ENCODE measurements around the gene WEE2.

Gene WEE2

GRCh38 chr7:141673346-141673745 lies 34.8 kb upstream of the WEE2 start:
- no peaks in the 10 kb centered on the region for H3K4me1 ChIP-seq (ENCODE audit: control insufficient read depth, insufficient read depth, low read length, poor library complexity, severe bottlenecking)
- peaks cover 26% of the 10 kb centered on the region for H3K36me3 ChIP-seq (ENCODE audit: control insufficient read depth, insufficient read depth, low read length)
- no peak overlapping the region for H3K4me3 ChIP-seq (ENCODE audit: insufficient read depth, low read depth, low read length, poor library complexity, severe bottlenecking)
- DNase-seq: no peak
- H3K9me3 ChIP-seq (ENCODE audit: control insufficient read depth, low read length): no peaks in the 10 kb centered on the region
- H3K27ac ChIP-seq (ENCODE audit: insufficient read depth, low read length, poor library complexity, severe bottlenecking): no peak overlapping the region
- no peaks in the 10 kb centered on the region for H3K27me3 ChIP-seq (replicated peaks; ENCODE audit: control insufficient read depth, insufficient read depth, low read length, poor library complexity, severe bottlenecking)

GRCh38 chr7:141674171-141674671 lies 33.9 kb upstream of the WEE2 start:
- no peak overlapping the region for H3K4me3 ChIP-seq (ENCODE audit: insufficient read depth, low read depth, low read length, poor library complexity, severe bottlenecking)
- DNase-seq: no peak

GRCh38 chr7:141674702-141675101 lies 33.5 kb upstream of the WEE2 start:
- DNase-seq: no peak
- Histone ChIP-seq H3K27me3 (replicated peaks; ENCODE audit: control insufficient read depth, insufficient read depth, low read length, poor library complexity, severe bottlenecking) (no peaks in the 10 kb centered on the region), H3K4me1 (ENCODE audit: control insufficient read depth, insufficient read depth, low read length, poor library complexity, severe bottlenecking) (no peaks in the 10 kb centered on the region), H3K36me3 (ENCODE audit: control insufficient read depth, insufficient read depth, low read length) (peaks cover 26% of the 10 kb centered on the region), H3K9me3 (ENCODE audit: control insufficient read depth, low read length) (no peaks in the 10 kb centered on the region), H3K27ac (ENCODE audit: insufficient read depth, low read length, poor library complexity, severe bottlenecking) (no peak overlapping the region), H3K4me3 (ENCODE audit: insufficient read depth, low read depth, low read length, poor library complexity, severe bottlenecking) (no peak overlapping the region)

More at GRCh38 chr7:141674171-141674671, 33.9 kb upstream of the WEE2 start:
- Histone ChIP-seq H3K27me3 (replicated peaks; ENCODE audit: control insufficient read depth, insufficient read depth, low read length, poor library complexity, severe bottlenecking) (no peaks in the 10 kb centered on the region), H3K36me3 (ENCODE audit: control insufficient read depth, insufficient read depth, low read length) (peaks cover 26% of the 10 kb centered on the region), H3K4me1 (ENCODE audit: control insufficient read depth, insufficient read depth, low read length, poor library complexity, severe bottlenecking) (no peaks in the 10 kb centered on the region), H3K27ac (ENCODE audit: insufficient read depth, low read length, poor library complexity, severe bottlenecking) (no peak overlapping the region), H3K9me3 (ENCODE audit: control insufficient read depth, low read length) (no peaks in the 10 kb centered on the region)

- H3K36me3 ChIP-seq (ENCODE audit: control insufficient read depth, insufficient read depth, low read length): peaks cover 22% of the 10 kb centered on the region
- no peak overlapping the region for H3K4me3 ChIP-seq (ENCODE audit: insufficient read depth, low read depth, low read length, poor library complexity, severe bottlenecking)
- no peaks in the 10 kb centered on the region for H3K27me3 ChIP-seq (replicated peaks; ENCODE audit: control insufficient read depth, insufficient read depth, low read length, poor library complexity, severe bottlenecking)
- no peak for DNase-seq
- no peaks in the 10 kb centered on the region for H3K4me1 ChIP-seq (ENCODE audit: control insufficient read depth, insufficient read depth, low read length, poor library complexity, severe bottlenecking)
- no peaks in the 10 kb centered on the region for H3K9me3 ChIP-seq (ENCODE audit: control insufficient read depth, low read length)
- no peak overlapping the region for H3K27ac ChIP-seq (ENCODE audit: insufficient read depth, low read length, poor library complexity, severe bottlenecking)
These were observed 32.5 kb upstream of the WEE2 start for GRCh38 chr7:141675436-141676215.

- Histone ChIP-seq H3K36me3 (ENCODE audit: control insufficient read depth, insufficient read depth, low read length) (peaks cover 16% of the 10 kb centered on the region), H3K27ac (ENCODE audit: insufficient read depth, low read length, poor library complexity, severe bottlenecking) (no peak overlapping the region), H3K4me1 (ENCODE audit: control insufficient read depth, insufficient read depth, low read length, poor library complexity, severe bottlenecking) (no peaks in the 10 kb centered on the region), H3K27me3 (replicated peaks; ENCODE audit: control insufficient read depth, insufficient read depth, low read length, poor library complexity, severe bottlenecking) (no peaks in the 10 kb centered on the region), H3K4me3 (ENCODE audit: insufficient read depth, low read depth, low read length, poor library complexity, severe bottlenecking) (no peak overlapping the region), H3K9me3 (ENCODE audit: control insufficient read depth, low read length) (no peaks in the 10 kb centered on the region)
- no peak for DNase-seq
These were observed 31.5 kb upstream of the WEE2 start for GRCh38 chr7:141676618-141677017.

GRCh38 chr7:141679014-141679413 lies 29.1 kb upstream of the WEE2 start:
- Histone ChIP-seq H3K9me3 (ENCODE audit: control insufficient read depth, low read length) (no peaks in the 10 kb centered on the region), H3K4me3 (ENCODE audit: insufficient read depth, low read depth, low read length, poor library complexity, severe bottlenecking) (no peak overlapping the region), H3K27me3 (replicated peaks; ENCODE audit: control insufficient read depth, insufficient read depth, low read length, poor library complexity, severe bottlenecking) (no peaks in the 10 kb centered on the region), H3K4me1 (ENCODE audit: control insufficient read depth, insufficient read depth, low read length, poor library complexity, severe bottlenecking) (no peaks in the 10 kb centered on the region), H3K36me3 (ENCODE audit: control insufficient read depth, insufficient read depth, low read length) (peaks cover 16% of the 10 kb centered on the region), H3K27ac (ENCODE audit: insufficient read depth, low read length, poor library complexity, severe bottlenecking) (no peak overlapping the region)
- no peak for DNase-seq

GRCh38 chr7:141685285-141686023 lies 22.7 kb upstream of the WEE2 start:
- Histone ChIP-seq H3K9me3 (ENCODE audit: control insufficient read depth, low read length) (no peaks in the 10 kb centered on the region), H3K27me3 (replicated peaks; ENCODE audit: control insufficient read depth, insufficient read depth, low read length, poor library complexity, severe bottlenecking) (no peaks in the 10 kb centered on the region), H3K27ac (ENCODE audit: insufficient read depth, low read length, poor library complexity, severe bottlenecking) (no peak overlapping the region), H3K36me3 (ENCODE audit: control insufficient read depth, insufficient read depth, low read length) (peaks cover 28% of the 10 kb centered on the region), H3K4me3 (ENCODE audit: insufficient read depth, low read depth, low read length, poor library complexity, severe bottlenecking) (no peak overlapping the region), H3K4me1 (ENCODE audit: control insufficient read depth, insufficient read depth, low read length, poor library complexity, severe bottlenecking) (no peaks in the 10 kb centered on the region)
- no peak for DNase-seq

- Histone ChIP-seq H3K36me3 (ENCODE audit: control insufficient read depth, insufficient read depth, low read length) (peaks cover 28% of the 10 kb centered on the region), H3K4me1 (ENCODE audit: control insufficient read depth, insufficient read depth, low read length, poor library complexity, severe bottlenecking) (no peaks in the 10 kb centered on the region), H3K27me3 (replicated peaks; ENCODE audit: control insufficient read depth, insufficient read depth, low read length, poor library complexity, severe bottlenecking) (no peaks in the 10 kb centered on the region), H3K9me3 (ENCODE audit: control insufficient read depth, low read length) (no peaks in the 10 kb centered on the region), H3K4me3 (ENCODE audit: insufficient read depth, low read depth, low read length, poor library complexity, severe bottlenecking) (no peak overlapping the region), H3K27ac (ENCODE audit: insufficient read depth, low read length, poor library complexity, severe bottlenecking) (no peak overlapping the region)
- no peak for DNase-seq
These were observed 22.1 kb upstream of the WEE2 start for GRCh38 chr7:141686074-141686473.

GRCh38 chr7:141686670-141687069 lies 21.5 kb upstream of the WEE2 start:
- no peak overlapping the region for H3K27ac ChIP-seq (ENCODE audit: insufficient read depth, low read length, poor library complexity, severe bottlenecking)
- peaks cover 25% of the 10 kb centered on the region for H3K36me3 ChIP-seq (ENCODE audit: control insufficient read depth, insufficient read depth, low read length)
- H3K9me3 ChIP-seq (ENCODE audit: control insufficient read depth, low read length): no peaks in the 10 kb centered on the region
- no peaks in the 10 kb centered on the region for H3K4me1 ChIP-seq (ENCODE audit: control insufficient read depth, insufficient read depth, low read length, poor library complexity, severe bottlenecking)
- no peaks in the 10 kb centered on the region for H3K27me3 ChIP-seq (replicated peaks; ENCODE audit: control insufficient read depth, insufficient read depth, low read length, poor library complexity, severe bottlenecking)
- no peak for DNase-seq
- H3K4me3 ChIP-seq (ENCODE audit: insufficient read depth, low read depth, low read length, poor library complexity, severe bottlenecking): no peak overlapping the region

- no peak overlapping the region for H3K27ac ChIP-seq (ENCODE audit: insufficient read depth, low read length, poor library complexity, severe bottlenecking)
- peaks cover 18% of the 10 kb centered on the region for H3K36me3 ChIP-seq (ENCODE audit: control insufficient read depth, insufficient read depth, low read length)
- no peaks in the 10 kb centered on the region for H3K27me3 ChIP-seq (replicated peaks; ENCODE audit: control insufficient read depth, insufficient read depth, low read length, poor library complexity, severe bottlenecking)
- no peaks in the 10 kb centered on the region for H3K4me1 ChIP-seq (ENCODE audit: control insufficient read depth, insufficient read depth, low read length, poor library complexity, severe bottlenecking)
- no peaks in the 10 kb centered on the region for H3K9me3 ChIP-seq (ENCODE audit: control insufficient read depth, low read length)
- no peak for DNase-seq
- no peak overlapping the region for H3K4me3 ChIP-seq (ENCODE audit: insufficient read depth, low read depth, low read length, poor library complexity, severe bottlenecking)
These were observed 20.1 kb upstream of the WEE2 start for GRCh38 chr7:141688043-141688442.
